Measurements from ENCODE around the gene PTCH1.

PTCH1 gene

GRCh38 chr9:95511952-95512708, 4.6 kb downstream of the PTCH1 start:
- no peak for DNase-seq

- no peak for DNase-seq
Observed at GRCh38 chr9:95511616-95511931, 5.2 kb downstream of the PTCH1 start.

- DNase-seq, result peak; percentile 83
Observed at GRCh38 chr9:95510709-95511615, 5.8 kb downstream of the PTCH1 start.

- DNase-seq, result no peak
Observed at GRCh38 chr9:95509851-95510708, 6.7 kb downstream of the PTCH1 start.

GRCh38 chr9:95508968-95509850, 7.6 kb downstream of the PTCH1 start:
- DNase-seq, result peak; percentile 70 to 73

- DNase-seq, result no peak
Observed at GRCh38 chr9:95508242-95508967, 8.4 kb downstream of the PTCH1 start.

- DNase-seq, result peak in 1 of 2 donors; percentile 50
Observed at GRCh38 chr9:95507464-95508241, 9.1 kb downstream of the PTCH1 start.

GRCh38 chr9:95506678-95507463, 9.9 kb downstream of the PTCH1 start:
- DNase-seq, result peak in 1 of 2 donors; percentile 36

GRCh38 chr9:95506428-95506677, 10.4 kb downstream of the PTCH1 start:
- DNase-seq, result no peak

GRCh38 chr9:95505717-95506427, 10.9 kb downstream of the PTCH1 start:
- no peak for DNase-seq

- no peak for DNase-seq
Observed at GRCh38 chr9:95505072-95505716, 11.6 kb downstream of the PTCH1 start.

- no peak for DNase-seq
Observed at GRCh38 chr9:95504053-95504963, 12.5 kb downstream of the PTCH1 start.

GRCh38 chr9:95503369-95503768, 13.4 kb downstream of the PTCH1 start:
- no peak for DNase-seq

GRCh38 chr9:95502248-95502647, 14.5 kb downstream of the PTCH1 start:
- DNase-seq, result no peak

- DNase-seq, result no peak
Observed at GRCh38 chr9:95499847-95500246, 16.9 kb downstream of the PTCH1 start.

- DNase-seq, result no peak
Observed at GRCh38 chr9:95499046-95499676, 17.6 kb downstream of the PTCH1 start.

- no peak for DNase-seq
Observed at GRCh38 chr9:95498641-95499040, 18.1 kb downstream of the PTCH1 start.

All from CD4-positive, alpha-beta T cell treated with Interleukin-1 beta for 1 hour (primary cell).